Mesendoderm (in vitro differentiated cells): ENCODE measurements around the gene AP3D1.

Experiments
- DNase-seq: peaks from one replicate; pipeline ENCODE4 v3.0.0; 2013
- H2AK5ac ChIP-seq: 2 replicates; pipeline ENCODE4 v1.6.1; 2013; ENCODE audit warnings: low read length, inconsistent platforms
- H2BK120ac ChIP-seq: 2 replicates; pipeline ENCODE4 v1.6.1; 2013; ENCODE audit warnings: low read depth, mild to moderate bottlenecking, low read length, moderate library complexity, mixed read lengths
- H2BK15ac ChIP-seq: replicated peaks from 2 replicates; pipeline ENCODE4 v1.6.1; 2013; ENCODE audit warnings: low read depth, mild to moderate bottlenecking, moderate library complexity
- H2BK5ac ChIP-seq: 2 replicates; pipeline ENCODE4 v1.6.1; 2013; ENCODE audit warnings: low read length, inconsistent platforms
- H3K18ac ChIP-seq: 2 replicates; pipeline ENCODE4 v1.6.1; 2013; ENCODE audit warnings: mild to moderate bottlenecking, low read length, mixed read lengths
- H3K23ac ChIP-seq: one replicate; pipeline ENCODE4 v1.6.1; 2013; ENCODE audit warnings: low read length
- H3K27ac ChIP-seq: 2 replicates; pipeline ENCODE4 v1.5.1; 2013; ENCODE audit warnings: low read depth, mild to moderate bottlenecking, inconsistent platforms, low read length, moderate library complexity
- H3K27me3 ChIP-seq: 2 replicates; pipeline ENCODE4 v1.6.1; 2013; ENCODE audit warnings: low read length, control low read depth, mild to moderate bottlenecking, inconsistent platforms; ENCODE audit not compliant: insufficient read depth, poor library complexity
- H3K36me3 ChIP-seq: 2 replicates; pipeline ENCODE4 v1.6.1; 2013; ENCODE audit warnings: low read length, inconsistent platforms; ENCODE audit not compliant: control insufficient read depth, insufficient read depth
- H3K4ac ChIP-seq: one replicate; pipeline ENCODE4 v1.6.1; 2013; ENCODE audit warnings: low read depth, mild to moderate bottlenecking, low read length, moderate library complexity
- H3K4me1 ChIP-seq: 2 replicates; pipeline ENCODE4 v1.6.1; 2013; ENCODE audit warnings: low read depth, low read length, inconsistent platforms; ENCODE audit not compliant: control insufficient read depth
- H3K4me2 ChIP-seq: 2 replicates; pipeline ENCODE4 v1.6.1; 2013; ENCODE audit warnings: low read length
- H3K4me3 ChIP-seq: 2 replicates; pipeline ENCODE4 v1.5.1; 2013; ENCODE audit warnings: mild to moderate bottlenecking, low read length
- H3K56ac ChIP-seq: one replicate; pipeline ENCODE4 v1.6.1; 2013; ENCODE audit warnings: low read length
- H3K79me1 ChIP-seq: 2 replicates; pipeline ENCODE4 v1.6.1; 2013; ENCODE audit warnings: low read length, inconsistent platforms
- H3K79me2 ChIP-seq: 2 replicates; pipeline ENCODE4 v1.6.1; 2013; ENCODE audit warnings: mild to moderate bottlenecking, low read length; ENCODE audit not compliant: control insufficient read depth, insufficient read depth
- H3K9ac ChIP-seq: 2 replicates; pipeline ENCODE4 v1.6.1; 2013; ENCODE audit warnings: low read length, inconsistent platforms
- H4K5ac ChIP-seq: one replicate; pipeline ENCODE4 v1.6.1; 2013; ENCODE audit warnings: low read length
- H4K8ac ChIP-seq: one replicate; pipeline ENCODE4 v1.6.1; 2013; ENCODE audit warnings: low read depth, mild to moderate bottlenecking, control low read depth, low read length, moderate library complexity
- WGBS: extraction: QIAGEN DNeasy Blood & Tissue Kit; methylation state at CpG from one replicate; pipeline ENCODE4 v1.1.7; 2013; ENCODE audit warnings: low lambda C conversion rate, missing lambda C conversion rate; ENCODE audit not compliant: insufficient coverage; ENCODE audit errors: extremely low coverage; 5-methylcytosine and 5-hydroxymethylcytosine counted together

AP3D1 gene

GRCh38 chr19:2197270-2197669 is 45.9 kb upstream of the AP3D1 start:
- Histone ChIP-seq H3K27me3 (no peaks in the 10 kb centered on the region), H3K4me2 (no peak overlapping the region), H3K36me3 (peaks cover 3% of the 10 kb centered on the region), H3K79me1 (peaks cover 6% of the 10 kb centered on the region), H3K18ac (no peak overlapping the region), H2BK120ac (no peak overlapping the region), H3K27ac (no peak overlapping the region), H3K4ac (no peak overlapping the region), H3K9ac (no peak overlapping the region), H2BK15ac (no peak overlapping the region), H3K4me1 (no peaks in the 10 kb centered on the region), H4K8ac (no peak overlapping the region), H4K5ac (no peak overlapping the region), H2AK5ac (no peak overlapping the region), H3K4me3 (no peak overlapping the region), H3K23ac (no peak overlapping the region), H3K79me2 (peaks cover 1% of the 10 kb centered on the region), H2BK5ac (no peak overlapping the region), H3K56ac (no peak overlapping the region)
- DNase-seq: no peak
- WGBS: no CpG with 5 or more reads among the region's 15 CpGs

- peaks cover 6% of the 10 kb centered on the region for H3K36me3 ChIP-seq
- WGBS: no CpG with 5 or more reads among the region's 19 CpGs
These were observed 44.5 kb upstream of the AP3D1 start for GRCh38 chr19:2195914-2196313.

GRCh38 chr19:2195361-2195760 is 44.0 kb upstream of the AP3D1 start:
- no peak overlapping the region for H4K8ac ChIP-seq
- no peak for DNase-seq
- WGBS: no CpG with 5 or more reads among the region's 13 CpGs
- H3K79me1 ChIP-seq: peaks cover 8% of the 10 kb centered on the region
- H3K4me3 ChIP-seq: no peak overlapping the region
- no peak overlapping the region for H3K23ac ChIP-seq
- no peak overlapping the region for H3K56ac ChIP-seq
- no peak overlapping the region for H3K4ac ChIP-seq
- H3K18ac ChIP-seq: no peak overlapping the region
- no peaks in the 10 kb centered on the region for H3K27me3 ChIP-seq
- no peak overlapping the region for H2BK120ac ChIP-seq
- no peak overlapping the region for H3K27ac ChIP-seq
- no peak overlapping the region for H2BK5ac ChIP-seq
- peaks cover 6% of the 10 kb centered on the region for H3K36me3 ChIP-seq
- no peak overlapping the region for H3K9ac ChIP-seq
- H3K4me1 ChIP-seq: no peaks in the 10 kb centered on the region
- no peak overlapping the region for H4K5ac ChIP-seq
- H2AK5ac ChIP-seq: no peak overlapping the region
- peaks cover 1% of the 10 kb centered on the region for H3K79me2 ChIP-seq
- no peak overlapping the region for H2BK15ac ChIP-seq
- H3K4me2 ChIP-seq: no peak overlapping the region

More at GRCh38 chr19:2195914-2196313, 44.5 kb upstream of the AP3D1 start:
- no peak overlapping the region for H4K5ac ChIP-seq
- no peak overlapping the region for H3K4ac ChIP-seq
- peaks cover 1% of the 10 kb centered on the region for H3K79me2 ChIP-seq
- no peak for DNase-seq
- H4K8ac ChIP-seq: no peak overlapping the region
- no peak overlapping the region for H2BK15ac ChIP-seq
- H3K79me1 ChIP-seq: peaks cover 8% of the 10 kb centered on the region
- H3K23ac ChIP-seq: no peak overlapping the region
- no peak overlapping the region for H3K4me3 ChIP-seq
- H3K4me2 ChIP-seq: no peak overlapping the region
- no peaks in the 10 kb centered on the region for H3K27me3 ChIP-seq
- H3K56ac ChIP-seq: no peak overlapping the region
- H2AK5ac ChIP-seq: no peak overlapping the region
- H3K18ac ChIP-seq: no peak overlapping the region
- H2BK5ac ChIP-seq: no peak overlapping the region
- no peak overlapping the region for H3K9ac ChIP-seq
- no peak overlapping the region for H3K27ac ChIP-seq
- H2BK120ac ChIP-seq: no peak overlapping the region
- H3K4me1 ChIP-seq: no peaks in the 10 kb centered on the region

GRCh38 chr19:2194513-2195078 is 43.2 kb upstream of the AP3D1 start:
- Histone ChIP-seq H2BK5ac (no peak overlapping the region), H3K36me3 (peaks cover 6% of the 10 kb centered on the region), H3K79me1 (peaks cover 8% of the 10 kb centered on the region), H3K18ac (no peak overlapping the region), H4K5ac (no peak overlapping the region), H3K4me1 (no peaks in the 10 kb centered on the region), H2BK15ac (no peak overlapping the region), H3K9ac (no peak overlapping the region), H3K56ac (no peak overlapping the region), H3K4me3 (no peak overlapping the region), H3K27ac (no peak overlapping the region), H4K8ac (no peak overlapping the region), H3K4ac (no peak overlapping the region), H3K27me3 (no peaks in the 10 kb centered on the region), H3K4me2 (no peak overlapping the region), H2AK5ac (no peak overlapping the region), H3K79me2 (peaks cover 1% of the 10 kb centered on the region), H3K23ac (no peak overlapping the region), H2BK120ac (no peak overlapping the region)
- no CpG with 5 or more reads among the region's 25 CpGs for WGBS
- DNase-seq: no peak

- Histone ChIP-seq H4K8ac (no peak overlapping the region), H3K4me1 (no peaks in the 10 kb centered on the region), H3K9ac (no peak overlapping the region), H3K79me2 (no peaks in the 10 kb centered on the region), H3K56ac (no peak overlapping the region), H3K4ac (no peak overlapping the region), H3K27me3 (no peaks in the 10 kb centered on the region), H3K27ac (no peak overlapping the region), H4K5ac (no peak overlapping the region), H3K4me2 (no peak overlapping the region), H3K36me3 (peaks cover 8% of the 10 kb centered on the region), H2BK120ac (no peak overlapping the region), H2BK15ac (no peak overlapping the region), H3K79me1 (peaks cover 5% of the 10 kb centered on the region), H3K23ac (no peak overlapping the region), H3K18ac (no peak overlapping the region), H2BK5ac (no peak overlapping the region), H3K4me3 (no peak overlapping the region), H2AK5ac (no peak overlapping the region)
- DNase-seq: no peak
- WGBS: no CpG with 5 or more reads among the region's 18 CpGs
These were observed 42.4 kb upstream of the AP3D1 start for GRCh38 chr19:2193807-2194206.

DNA sequence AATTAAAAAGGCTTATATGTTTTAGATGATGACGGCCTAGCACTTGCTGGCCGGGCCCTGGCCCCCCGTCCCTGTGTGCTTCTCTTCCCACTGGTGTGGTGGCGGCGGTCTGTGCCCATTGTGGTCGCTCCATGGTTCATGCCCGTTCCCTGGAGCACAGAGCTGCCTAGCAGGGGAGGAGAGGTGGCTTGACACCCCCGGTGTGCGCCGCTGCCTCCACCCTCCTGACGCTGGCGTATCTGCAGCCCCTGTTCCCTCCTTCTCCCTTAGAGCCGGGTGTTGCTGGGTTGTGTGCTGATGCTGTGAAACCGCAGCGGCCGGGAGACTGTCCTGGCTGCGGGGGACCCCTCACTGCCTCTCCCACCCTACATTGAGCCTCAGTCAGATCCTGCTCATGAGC is 41.5 kb upstream of the AP3D1 start:
- Histone ChIP-seq H3K27me3 (no peaks in the 10 kb centered on the region), H3K4me3 (no peak overlapping the region), H2BK5ac (no peak overlapping the region), H3K4me2 (no peak overlapping the region), H3K18ac (no peak overlapping the region), H3K9ac (no peak overlapping the region), H4K5ac (no peak overlapping the region), H2BK15ac (no peak overlapping the region), H3K79me1 (peaks cover 3% of the 10 kb centered on the region), H3K56ac (no peak overlapping the region), H4K8ac (no peak overlapping the region), H3K36me3 (peaks cover 8% of the 10 kb centered on the region), H3K27ac (no peak overlapping the region), H3K79me2 (no peaks in the 10 kb centered on the region), H3K4ac (no peak overlapping the region), H2AK5ac (no peak overlapping the region), H3K4me1 (no peaks in the 10 kb centered on the region), H2BK120ac (no peak overlapping the region), H3K23ac (no peak overlapping the region)
- DNase-seq: no peak
- WGBS: no CpG with 5 or more reads among the region's 17 CpGs
